COR-L47 (cell line): Measurements from ENCODE around the gene BRPF1.

ENCODE experiments used
- DNase-seq: peaks from one replicate; lab custom pipeline; 2025; lab: John Stamatoyannopoulos, UW

Gene BRPF1

GRCh38 chr3:9703736-9704346, 27.7 kb upstream of the BRPF1 start, which contains the start of gene CPNE9:
CPNE9 (plus strand) TSS chr3:9703833; CDS start chr3:9703997, 164 bp downstream.
- DNase-seq: no peak

GRCh38 chr3:9704347-9705322, 26.9 kb upstream of the BRPF1 start:
- DNase-seq: no peak

GRCh38 chr3:9710174-9710739, 21.3 kb upstream of the BRPF1 start:
- no peak for DNase-seq

- DNase-seq: no peak
Observed at GRCh38 chr3:9712415-9712814, 19.1 kb upstream of the BRPF1 start.

GRCh38 chr3:9713142-9713541, 18.4 kb upstream of the BRPF1 start:
- DNase-seq: no peak

- no peak for DNase-seq
Observed at GRCh38 chr3:9715136-9715535, 16.4 kb upstream of the BRPF1 start.

- no peak for DNase-seq
Observed at GRCh38 chr3:9715764-9716437, 15.6 kb upstream of the BRPF1 start.

- no peak for DNase-seq
Observed at GRCh38 chr3:9716801-9717555, 14.6 kb upstream of the BRPF1 start.

- no peak for DNase-seq
Observed at GRCh38 chr3:9717563-9717962, 14.0 kb upstream of the BRPF1 start.

- no peak for DNase-seq
Observed at GRCh38 chr3:9718118-9718517, 13.4 kb upstream of the BRPF1 start.

GRCh38 chr3:9721015-9721699, 10.4 kb upstream of the BRPF1 start:
- DNase-seq: no peak

- DNase-seq: no peak
Observed at GRCh38 chr3:9721700-9722060, 9.9 kb upstream of the BRPF1 start.

- no peak for DNase-seq
Observed at GRCh38 chr3:9725775-9726515, 5.6 kb upstream of the BRPF1 start.

GRCh38 chr3:9727041-9727595, 4.4 kb upstream of the BRPF1 start:
- no peak for DNase-seq

- DNase-seq: no peak
Observed at GRCh38 chr3:9727743-9728142, 3.8 kb upstream of the BRPF1 start.

- DNase-seq: no peak
Observed at GRCh38 chr3:9729419-9729818, 2.1 kb upstream of the BRPF1 start.

GRCh38 chr3:9730657-9731205, 804 bp upstream of the BRPF1 start:
- no peak for DNase-seq

- no peak for DNase-seq
Observed at GRCh38 chr3:9732080-9732739, 675 bp downstream of the BRPF1 start.

- no peak for DNase-seq
Observed at GRCh38 chr3:9732740-9733115, 1.2 kb downstream of the BRPF1 start.
